ENCODE measurements around the gene ABCB8.

The ABCB8 gene

DNA sequence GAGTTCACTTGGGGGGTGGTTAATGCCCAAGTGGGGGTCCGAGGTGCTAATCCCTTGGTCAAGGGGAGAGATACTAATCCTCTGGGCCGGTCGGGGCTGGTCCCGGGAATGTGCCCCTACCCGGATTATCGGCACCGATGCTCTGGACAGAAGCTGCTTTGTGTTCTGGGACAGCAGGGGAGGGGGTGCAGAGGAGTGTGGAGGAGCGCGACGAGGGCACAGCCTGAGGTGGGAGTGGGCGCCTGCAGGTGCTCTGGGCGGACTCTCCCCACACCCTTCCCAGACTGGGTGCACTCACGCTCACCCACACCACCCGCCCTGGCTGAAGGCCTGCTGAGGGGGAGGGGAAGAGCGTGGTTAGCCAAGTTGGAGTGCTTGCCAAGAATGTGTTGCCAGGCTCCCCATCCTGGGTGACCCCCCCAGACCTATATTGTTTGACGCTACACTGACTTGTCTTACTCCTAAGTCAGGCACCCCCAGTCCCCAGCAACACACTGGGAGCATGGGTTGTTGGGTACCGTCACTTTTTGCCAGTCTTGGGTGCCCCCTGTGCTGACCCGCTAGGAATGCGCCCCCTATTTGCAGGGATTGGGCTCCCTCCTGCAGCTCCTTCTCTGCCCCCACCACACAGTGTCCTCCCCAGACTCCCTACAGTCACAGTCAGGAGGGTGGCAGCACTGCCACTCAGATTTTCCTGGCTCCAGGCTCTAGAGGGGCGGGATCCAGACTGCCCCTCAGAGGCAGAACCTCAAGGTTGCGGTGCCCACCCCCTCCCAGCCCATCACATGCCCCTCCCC lies 32.4 kb downstream of the ABCB8 start:
- Mint-ChIP-seq H3K27ac (peak overlapping the region; percentile 72 to 82 (median 76)), H3K27me3 (ENCODE audit: low read depth) (peaks cover 12% of the 10 kb centered on the region), H3K4me1 (peaks cover 45% of the 10 kb centered on the region), H3K36me3 (ENCODE audit: low read depth) (peaks cover 10% of the 10 kb centered on the region), H3K9me3 (no peaks in the 10 kb centered on the region), H3K4me3 (peak overlapping the region; percentile 92 to 95 (median 94))
- TF ChIP-seq, protein P1, sequence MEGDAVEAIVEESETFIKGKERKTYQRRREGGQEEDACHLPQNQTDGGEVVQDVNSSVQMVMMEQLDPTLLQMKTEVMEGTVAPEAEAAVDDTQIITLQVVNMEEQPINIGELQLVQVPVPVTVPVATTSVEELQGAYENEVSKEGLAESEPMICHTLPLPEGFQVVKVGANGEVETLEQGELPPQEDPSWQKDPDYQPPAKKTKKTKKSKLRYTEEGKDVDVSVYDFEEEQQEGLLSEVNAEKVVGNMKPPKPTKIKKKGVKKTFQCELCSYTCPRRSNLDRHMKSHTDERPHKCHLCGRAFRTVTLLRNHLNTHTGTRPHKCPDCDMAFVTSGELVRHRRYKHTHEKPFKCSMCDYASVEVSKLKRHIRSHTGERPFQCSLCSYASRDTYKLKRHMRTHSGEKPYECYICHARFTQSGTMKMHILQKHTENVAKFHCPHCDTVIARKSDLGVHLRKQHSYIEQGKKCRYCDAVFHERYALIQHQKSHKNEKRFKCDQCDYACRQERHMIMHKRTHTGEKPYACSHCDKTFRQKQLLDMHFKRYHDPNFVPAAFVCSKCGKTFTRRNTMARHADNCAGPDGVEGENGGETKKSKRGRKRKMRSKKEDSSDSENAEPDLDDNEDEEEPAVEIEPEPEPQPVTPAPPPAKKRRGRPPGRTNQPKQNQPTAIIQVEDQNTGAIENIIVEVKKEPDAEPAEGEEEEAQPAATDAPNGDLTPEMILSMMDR (IDR thresholded peaks at IDR 0.05; ENCODE audit: unreplicated experiment in 3 of 3) = no peak

DNA sequence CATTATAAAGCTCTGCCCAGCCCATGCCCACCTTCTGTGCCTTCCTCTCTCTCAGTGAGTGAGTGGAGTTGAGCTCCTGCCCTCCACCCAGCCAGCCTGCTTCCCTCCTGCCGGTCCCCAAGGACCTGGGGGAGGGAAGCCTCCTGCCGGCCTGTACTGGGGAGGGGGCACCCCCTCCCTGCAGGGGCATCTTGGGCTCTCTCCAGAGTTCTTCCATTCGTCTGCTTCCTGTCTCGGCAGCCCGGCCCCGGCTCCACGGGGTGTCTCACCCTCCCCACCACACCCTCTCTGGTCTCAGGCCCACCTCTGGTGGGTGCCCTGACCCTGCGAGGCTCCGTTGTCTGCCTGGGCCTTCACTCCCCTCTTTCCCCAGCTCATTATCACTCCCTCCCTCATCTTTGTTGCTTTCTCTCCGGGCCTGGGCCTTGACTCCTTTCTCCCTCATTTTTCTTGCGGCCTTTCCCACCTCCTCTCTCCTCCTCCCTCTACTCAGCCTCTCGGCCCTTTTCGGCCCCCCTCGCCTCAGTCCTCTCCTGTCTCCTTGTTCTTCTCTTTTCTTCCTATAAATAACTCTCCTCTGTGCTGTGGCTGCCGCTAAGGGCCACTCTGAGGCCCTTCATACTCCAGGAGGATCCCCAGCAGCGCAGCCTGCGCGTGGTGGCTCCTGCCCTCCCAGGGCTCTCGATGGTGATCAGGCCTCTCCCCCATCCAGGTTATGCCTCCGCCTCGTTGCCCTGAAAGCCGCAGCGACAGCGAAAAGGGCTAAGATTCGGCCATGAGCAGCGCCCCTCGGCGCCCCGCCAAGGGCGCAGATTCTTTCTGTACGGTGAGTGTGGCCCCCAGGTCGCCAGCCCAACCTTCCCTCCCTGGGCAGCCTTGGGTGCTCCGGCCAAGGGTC lies 33.2 kb downstream of the ABCB8 start:
- Mint-ChIP-seq H3K27ac (peak overlapping the region; percentile 76 to 87 (median 82)), H3K27me3 (ENCODE audit: low read depth) (peaks cover 11% of the 10 kb centered on the region), H3K4me3 (peak overlapping the region; percentile 92 to 95 (median 94)), H3K9me3 (no peaks in the 10 kb centered on the region), H3K4me1 (peaks cover 41% of the 10 kb centered on the region), H3K36me3 (ENCODE audit: low read depth) (peaks cover 10% of the 10 kb centered on the region)
- TF ChIP-seq, protein P1 (IDR thresholded peaks at IDR 0.05; ENCODE audit: unreplicated experiment in 3 of 3) = no peak

DNA sequence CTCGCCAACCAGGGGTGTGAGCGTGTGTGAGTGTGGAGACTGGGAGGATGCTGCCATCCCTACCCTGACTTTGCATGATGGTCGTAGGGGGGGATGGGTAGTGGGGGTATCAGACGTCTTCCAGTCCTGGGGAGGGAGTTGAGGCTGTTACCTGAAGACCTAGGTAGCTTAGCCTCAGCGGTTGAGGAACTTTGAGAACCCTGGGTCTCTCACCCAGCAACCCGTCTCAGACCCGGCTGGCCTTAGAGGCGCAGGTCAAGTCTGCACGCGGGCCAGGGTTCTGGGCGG lies 33.8 kb downstream of the ABCB8 start:
- Mint-ChIP-seq H3K9me3 (no peaks in the 10 kb centered on the region), H3K4me1 (peaks cover 36% of the 10 kb centered on the region), H3K27me3 (ENCODE audit: low read depth) (peaks cover 5% of the 10 kb centered on the region), H3K27ac (peak overlapping the region in 2 of 3 experiments; percentile 76 to 82), H3K36me3 (ENCODE audit: low read depth) (peaks cover 10% of the 10 kb centered on the region), H3K4me3 (peak overlapping the region; percentile 92 to 95 (median 94))
- TF ChIP-seq, protein P1 (IDR thresholded peaks at IDR 0.05; ENCODE audit: unreplicated experiment in 3 of 3) = no peak

DNA sequence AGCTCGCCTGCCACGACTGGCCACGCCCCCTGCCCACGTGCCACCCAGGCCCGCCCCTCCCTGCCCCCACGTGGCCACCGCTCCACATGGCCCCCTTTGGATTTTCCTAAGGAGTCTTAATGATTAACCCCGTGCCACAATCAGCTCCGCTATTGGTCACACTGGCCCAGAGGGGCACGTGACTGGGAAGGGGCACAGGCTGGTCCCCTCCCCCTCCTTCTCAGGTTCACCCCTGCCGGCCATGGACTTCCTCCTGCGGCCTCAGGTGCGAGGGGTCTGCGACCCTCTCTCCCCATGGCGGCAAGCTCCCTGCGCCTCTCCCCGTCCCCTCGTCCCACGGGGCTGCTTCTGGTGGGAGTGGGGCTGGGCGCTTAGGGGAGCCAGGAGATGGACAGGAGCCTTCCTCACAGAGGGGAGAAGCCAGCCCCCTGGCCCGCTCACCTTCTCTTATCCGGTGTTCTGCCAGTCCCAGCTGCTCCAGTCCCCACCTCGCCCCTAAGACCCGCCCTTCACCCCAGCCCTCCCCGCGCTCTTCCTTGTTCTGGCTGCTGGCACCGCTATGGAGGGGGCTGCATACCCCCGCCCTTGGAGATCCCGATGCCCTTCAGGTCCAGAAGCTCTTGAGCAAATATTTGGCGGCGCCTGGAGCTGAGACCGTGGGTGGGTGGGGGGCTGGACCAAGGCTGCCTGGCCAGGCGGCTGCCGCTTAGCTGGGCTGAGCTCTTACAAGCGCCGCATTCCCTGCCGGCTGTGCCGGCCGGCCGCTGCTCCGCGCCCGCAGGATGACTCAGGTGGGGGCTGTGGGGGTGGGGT lies 34.4 kb downstream of the ABCB8 start:
- Mint-ChIP-seq H3K4me3 (peak overlapping the region; percentile 30 to 95 (median 47)), H3K27me3 (ENCODE audit: low read depth) (no peaks in the 10 kb centered on the region), H3K4me1 (peaks cover 33% of the 10 kb centered on the region), H3K36me3 (ENCODE audit: low read depth) (peaks cover 10% of the 10 kb centered on the region), H3K27ac (peak overlapping the region in 1 of 3 experiments; percentile 74), H3K9me3 (no peaks in the 10 kb centered on the region)
- TF ChIP-seq, protein P1 (IDR thresholded peaks at IDR 0.05; ENCODE audit: unreplicated experiment in 3 of 3) = no peak

DNA sequence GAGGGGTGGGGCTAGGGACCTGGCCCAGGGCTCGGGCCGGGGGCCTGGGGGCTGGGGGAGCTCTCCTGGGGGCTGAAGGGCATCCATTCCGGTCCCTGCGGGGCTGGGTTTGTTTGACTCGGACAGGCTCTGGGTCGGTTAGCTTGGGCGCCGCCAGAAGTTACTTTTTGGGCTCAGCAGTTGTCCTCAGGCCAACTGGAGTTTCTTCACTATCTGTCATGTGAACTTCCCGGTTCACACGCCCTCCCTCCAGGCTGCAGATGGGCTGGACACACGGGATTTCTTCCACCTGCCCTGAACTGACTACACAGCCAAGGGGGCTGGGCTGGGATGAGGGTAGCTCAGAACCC lies 34.9 kb downstream of the ABCB8 start:
- Mint-ChIP-seq H3K36me3 (ENCODE audit: low read depth) (peaks cover 15% of the 10 kb centered on the region), H3K9me3 (no peaks in the 10 kb centered on the region), H3K27me3 (ENCODE audit: low read depth) (no peaks in the 10 kb centered on the region), H3K27ac (peak overlapping the region in 2 of 3 experiments; percentile 8 to 74), H3K4me3 (peak overlapping the region; percentile 63 to 74 (median 69)), H3K4me1 (peaks cover 38% of the 10 kb centered on the region)
- TF ChIP-seq, protein P1 (IDR thresholded peaks at IDR 0.05; ENCODE audit: unreplicated experiment in 3 of 3) = no peak
